Umbilical cord (tissue), 2 donors: ENCODE data around the gene SEMA6A. TPM values are rescaled to one million over a fixed set of nuclear protein-coding genes. Genes with fewer than 3 reads are reported as not detected.

Source experiments
- DNase-seq: peaks from one replicate; pipeline ENCODE4 v3.0.0-alpha.2; 2015; ENCODE audit warnings: low spot score
- total RNA-seq: library from RNA; depleted of rRNA; stranded (reverse); fragments of >200 nt; gene quantifications from one replicate; pipeline ENCODE4 v1.2.3, GENCODE V29; 2014; ENCODE audit warnings: low replicate concordance; ENCODE audit not compliant: insufficient read depth

SEMA6A gene
- total RNA-seq, 1 donor from 2014 or later = 34.7 TPM

DNA sequence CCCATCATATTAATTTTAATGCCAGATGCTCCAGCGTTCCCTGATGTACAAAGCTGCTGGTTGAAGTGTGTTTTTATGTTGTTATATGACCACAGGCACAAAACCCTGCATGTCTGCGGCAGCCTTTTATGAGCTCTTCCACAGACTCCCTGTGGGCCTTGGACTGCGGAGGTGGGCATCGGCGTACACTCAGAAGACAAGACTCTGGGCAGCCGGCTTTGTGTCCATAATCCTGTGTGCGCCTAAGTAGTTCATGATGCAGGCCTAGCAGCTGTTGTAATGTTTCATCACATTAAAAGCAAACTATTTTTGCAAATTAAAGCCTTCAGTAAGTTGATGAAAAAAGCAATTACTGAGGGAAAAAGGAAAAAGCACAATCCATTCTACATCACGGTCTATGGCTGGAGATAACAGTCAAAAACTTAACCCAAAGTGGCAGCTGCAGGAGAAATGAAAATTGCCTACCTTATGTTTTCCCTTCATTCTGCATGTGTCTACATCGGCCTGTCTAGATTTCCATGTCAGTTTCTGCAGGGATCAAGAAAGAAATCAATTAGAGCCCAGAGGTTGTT lies 78.8 kb downstream of the SEMA6A start:
- no peak for DNase-seq

DNA sequence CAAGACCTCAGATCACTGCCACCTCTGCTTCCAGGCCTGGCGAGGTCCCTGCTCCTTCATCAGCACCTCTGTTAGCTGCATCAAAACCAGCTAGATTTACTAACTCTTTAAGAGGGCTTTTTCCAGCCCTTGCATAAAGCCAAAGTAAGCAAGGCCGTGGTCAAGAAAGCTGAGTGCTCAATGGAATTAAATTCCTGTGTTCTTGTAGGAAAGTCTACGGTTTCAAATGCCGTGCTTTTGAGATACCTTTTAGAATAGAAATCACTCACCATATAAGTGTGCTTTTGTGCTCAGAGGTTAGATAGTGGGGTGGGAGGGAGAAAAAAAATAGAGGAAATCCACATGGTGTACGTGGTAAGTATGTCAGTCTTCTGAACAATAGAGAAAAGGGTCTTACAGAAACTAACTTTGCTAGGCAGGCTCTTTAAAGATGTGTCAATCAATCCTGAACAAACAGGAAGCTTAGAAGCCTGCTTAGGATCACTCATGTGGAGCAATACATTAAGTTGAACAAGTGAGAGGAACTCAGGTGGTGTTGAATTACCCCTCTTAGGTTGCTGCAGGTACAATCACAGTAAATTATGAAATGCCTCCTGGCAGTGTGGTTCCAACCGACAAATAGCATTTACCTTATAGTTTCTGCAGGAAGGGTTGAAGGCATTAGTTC lies 79.7 kb downstream of the SEMA6A start:
- no peak for DNase-seq

DNA sequence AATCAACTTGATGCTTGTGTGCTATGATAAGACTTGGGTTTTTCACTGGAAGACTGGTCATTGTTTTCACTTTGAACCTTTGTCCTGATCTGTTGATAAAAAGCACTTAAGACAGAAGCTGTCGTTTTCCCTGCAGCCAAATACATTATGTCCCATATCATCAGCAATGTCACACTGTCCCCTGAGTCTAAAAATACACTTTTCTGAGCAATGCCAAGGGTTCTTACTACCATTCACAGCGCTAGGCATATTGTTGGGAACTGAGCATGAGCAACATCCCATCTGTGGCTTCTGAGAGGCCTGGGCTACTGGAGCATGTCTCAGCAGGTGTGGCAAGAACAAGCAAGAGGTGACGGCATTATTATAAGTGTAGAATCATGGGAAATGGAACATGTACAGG lies 81.8 kb downstream of the SEMA6A start:
- no peak for DNase-seq

- DNase-seq = peak; percentile 74
Observed at GRCh38 chr5:116492016-116492623, 82.5 kb downstream of the SEMA6A start.

GRCh38 chr5:116488356-116489041 lies 86.1 kb downstream of the SEMA6A start:
- DNase-seq = no peak

DNA sequence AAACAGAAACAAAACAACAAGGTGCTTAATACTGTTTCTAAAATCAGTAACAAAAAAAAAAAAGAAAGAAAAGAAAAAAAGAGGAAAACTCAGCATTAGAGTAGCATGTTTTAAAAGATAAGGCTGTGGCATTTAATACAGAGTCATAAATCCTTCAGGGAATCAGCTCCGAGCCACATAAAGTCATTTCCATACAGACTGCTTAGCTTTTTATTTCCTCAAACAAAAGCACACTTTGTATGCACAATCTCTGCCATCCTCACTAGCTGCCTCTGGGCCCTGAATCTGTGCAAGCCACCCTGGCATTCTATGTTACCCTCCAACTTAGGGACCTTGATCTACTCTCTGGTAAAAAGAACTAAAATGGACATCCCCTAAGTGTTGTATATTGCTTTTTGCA lies 87.6 kb downstream of the SEMA6A start:
- no peak for DNase-seq

GRCh38 chr5:116486588-116486987 lies 88.0 kb downstream of the SEMA6A start:
- DNase-seq = no peak

DNA sequence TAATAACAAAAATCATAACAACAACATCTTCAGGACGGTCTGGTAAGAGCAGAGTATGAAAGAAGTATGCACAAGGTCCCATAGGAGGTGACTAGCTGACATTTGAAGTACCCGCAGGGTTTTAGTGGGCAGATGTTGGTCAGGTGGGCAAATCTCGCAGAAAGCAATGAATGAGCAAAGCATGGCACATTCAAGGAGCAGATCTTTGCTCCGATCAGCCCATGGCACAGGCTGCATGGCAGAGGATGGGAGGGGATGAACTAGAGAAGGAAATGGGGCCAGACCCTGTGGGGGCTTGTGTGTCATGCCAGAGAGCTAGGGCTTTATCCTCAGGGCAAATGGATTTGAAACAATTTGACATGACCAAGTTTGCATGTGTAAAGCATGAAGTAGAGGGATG lies 90.0 kb downstream of the SEMA6A start:
- no peak for DNase-seq

- no peak for DNase-seq
Observed at GRCh38 chr5:116482394-116482793, 92.2 kb downstream of the SEMA6A start.

DNA sequence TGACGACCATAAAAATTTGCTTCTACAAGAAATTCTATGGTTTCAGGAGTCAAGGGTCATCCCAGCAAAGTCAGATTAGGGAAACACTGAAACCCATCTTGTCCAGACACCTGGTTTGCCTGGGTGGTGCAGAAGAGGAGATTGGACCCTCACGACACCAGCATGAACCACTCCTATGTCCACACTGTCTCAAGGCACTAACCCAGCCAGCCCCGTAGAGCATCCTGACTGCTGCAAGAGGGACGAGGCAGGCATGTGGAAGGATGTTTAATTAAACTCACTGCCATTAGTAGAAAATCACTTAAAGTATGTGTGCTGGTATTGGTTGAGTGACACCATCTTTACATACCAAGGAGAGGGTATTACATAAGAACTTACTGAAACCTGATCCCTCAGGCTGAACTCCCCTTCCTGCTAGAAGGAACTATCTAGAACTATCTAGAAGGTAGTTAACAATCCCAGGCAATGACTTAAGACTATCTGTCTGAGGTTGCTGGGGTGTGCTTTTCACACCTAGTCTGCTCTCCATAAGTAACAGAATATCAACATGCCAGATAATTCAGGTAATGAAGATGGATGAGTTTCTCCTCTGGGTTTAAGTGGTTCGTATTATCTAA lies 93.6 kb downstream of the SEMA6A start:
- DNase-seq = no peak

DNA sequence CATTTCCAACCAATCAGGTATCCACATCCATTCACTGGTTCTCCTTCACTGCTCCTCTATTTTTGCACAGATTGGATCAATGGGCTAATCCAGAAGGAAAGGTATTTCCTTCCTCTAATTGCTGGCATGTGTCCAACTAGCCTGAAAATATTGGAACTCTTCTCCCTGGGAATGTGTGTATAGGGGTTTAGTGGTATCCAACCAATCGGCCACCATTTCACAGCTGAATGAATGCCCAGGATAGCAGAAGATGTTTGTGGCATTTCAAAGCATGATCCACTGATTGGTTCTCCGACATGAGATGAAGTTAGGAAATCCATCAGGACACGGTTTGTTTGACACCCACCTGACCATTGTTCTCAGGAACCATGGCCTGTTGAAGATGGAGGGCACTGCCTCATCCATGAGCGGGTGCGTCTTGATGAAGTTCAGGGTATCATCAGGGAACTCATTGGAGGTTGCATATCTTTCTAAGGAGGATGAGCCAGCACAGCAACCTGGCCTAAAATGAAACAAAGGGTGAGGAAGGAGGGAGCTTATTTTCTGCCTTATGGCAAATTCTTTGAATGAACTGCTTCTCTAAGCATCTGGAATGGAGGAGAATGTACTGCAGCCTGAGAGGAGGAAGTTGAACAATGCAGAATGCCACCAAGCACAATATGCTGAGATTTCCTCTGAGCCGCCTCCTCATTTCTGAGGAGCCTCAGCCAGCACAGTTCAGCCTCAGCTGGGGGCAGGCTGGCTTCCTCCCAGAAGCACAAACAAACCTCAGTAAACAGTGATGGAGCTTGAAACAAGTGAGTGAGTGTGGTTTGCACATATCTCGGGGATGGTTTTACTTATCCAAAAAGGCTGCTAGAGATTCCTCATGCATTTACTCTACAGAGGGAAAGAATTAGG lies 94.6 kb downstream of the SEMA6A start:
- no peak for DNase-seq

GRCh38 chr5:116478491-116478890 lies 96.1 kb downstream of the SEMA6A start:
- DNase-seq = peak; percentile 32

DNA sequence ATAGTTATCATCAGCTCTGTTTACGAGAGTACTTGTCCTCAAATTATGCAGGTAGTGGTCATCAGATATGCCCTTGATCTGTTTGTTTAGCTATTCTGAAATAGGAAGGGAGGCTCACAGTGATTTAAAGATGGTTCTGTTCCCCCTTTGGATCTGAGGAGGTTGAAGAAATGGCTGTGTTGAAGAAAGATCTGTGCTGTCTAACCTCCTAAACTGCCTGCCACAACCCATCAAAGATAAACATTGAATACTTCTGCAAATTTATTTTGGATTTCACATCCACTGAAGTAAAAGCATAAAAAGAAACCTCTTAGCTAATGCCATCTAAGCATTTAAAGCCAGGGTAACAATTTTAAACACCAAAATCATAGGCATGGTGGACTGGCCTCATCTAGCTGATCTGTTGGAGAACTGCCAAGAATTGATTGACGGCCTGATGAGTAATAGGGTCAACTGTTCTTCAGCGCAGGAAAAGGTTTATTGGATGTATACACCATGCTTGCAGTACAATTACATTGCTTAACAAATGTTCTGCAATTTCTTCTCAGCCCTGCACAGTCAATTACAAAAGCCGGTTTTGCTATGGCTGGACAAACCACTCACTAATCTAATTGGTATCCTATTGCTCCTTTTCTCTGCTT lies 97.6 kb downstream of the SEMA6A start:
- no peak for DNase-seq

GRCh38 chr5:116475338-116475737 lies 99.3 kb downstream of the SEMA6A start:
- DNase-seq = no peak

- no peak for DNase-seq
Observed at GRCh38 chr5:116473706-116474105, 100.9 kb downstream of the SEMA6A start.

- no peak for DNase-seq
Observed at GRCh38 chr5:116472274-116472673, 102.3 kb downstream of the SEMA6A start.

DNA sequence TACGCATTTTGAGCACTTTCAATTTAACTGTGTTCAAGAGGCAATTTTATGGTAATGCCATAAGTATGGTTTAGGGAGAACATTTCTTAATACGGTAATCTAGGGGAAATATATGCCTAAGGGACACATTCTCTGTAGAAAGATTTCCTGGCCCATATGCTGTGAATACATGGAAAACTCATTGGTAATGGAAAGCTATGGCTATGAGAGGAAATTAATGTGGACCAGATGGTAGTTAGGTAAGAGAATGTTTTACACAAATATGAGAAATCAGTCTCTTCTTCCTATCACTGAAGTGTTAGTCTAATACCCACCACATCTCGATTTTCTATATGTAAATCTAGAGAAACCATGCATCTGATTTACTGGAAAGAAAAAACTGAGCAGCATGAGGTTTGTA lies 105.0 kb downstream of the SEMA6A start:
- DNase-seq = no peak

GRCh38 chr5:116468583-116468982 lies 106.0 kb downstream of the SEMA6A start:
- no peak for DNase-seq

- DNase-seq = no peak
Observed at GRCh38 chr5:116467465-116467843, 107.2 kb downstream of the SEMA6A start.

GRCh38 chr5:116466727-116467464 lies 107.7 kb downstream of the SEMA6A start:
- no peak for DNase-seq
